Measurements from ENCODE around the gene DLD. TPM values are rescaled to one million over a fixed set of nuclear protein-coding genes. Genes with fewer than 3 reads are reported as not detected.
"Not testable (repeated sequence)": the region's sequence is repeated elsewhere in the genome, so short reads cannot be mapped to it uniquely, and the experiment has no call there.

DLD gene
- total and polyA plus RNA-seq, 12 donors: 21.6 to 616 (median 149) TPM

DNA sequence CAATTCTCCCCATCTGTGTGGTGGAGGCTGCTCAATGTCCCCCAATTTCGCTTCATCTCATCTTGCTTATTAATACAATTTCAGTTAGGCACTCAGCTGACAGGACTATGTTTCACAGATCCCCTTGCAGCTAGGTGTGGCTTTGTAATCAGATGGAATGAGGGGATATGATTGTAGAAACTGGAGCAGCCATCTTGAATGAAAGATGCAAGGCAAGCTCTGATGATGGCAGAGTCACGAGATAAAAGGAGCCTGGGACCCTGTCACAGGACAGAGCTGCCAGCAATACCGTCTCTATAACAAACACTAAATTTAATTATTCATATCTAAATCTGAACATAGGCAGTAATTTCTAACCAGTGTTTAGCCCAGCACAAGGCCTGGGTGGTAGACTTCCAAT, 991 bp upstream of the DLD start:
- Histone ChIP-seq H3K27ac (peak overlapping the region in 2 of 5 donors; percentile 94 to 99), H3K4me3 (no peak overlapping the region), H3K4me1 (replicated peaks in 1 of 2) (peaks cover 7 to 39% of the 10 kb centered on the region in 2 donors), H3K36me3 (replicated peaks in 1 of 2) (peaks cover 0 to 11% of the 10 kb centered on the region in 2 donors), H3K9me3 (replicated peaks in 1 of 3) (no peaks in the 10 kb centered on the region), H3K27me3 (no peaks in the 10 kb centered on the region)
- intact Hi-C loops (cut with DNase I): loop anchor here in 1 of 2 donors (10.0 kb wide), 1 partner anchor 115 kb away; the partner anchor contains the start of gene LAMB1
- no peak for DNase-seq
- TF ChIP-seq POLR2A (IDR thresholded peaks at IDR 0.05) (no peak), CTCF (IDR thresholded peaks at IDR 0.05) (no peak)
- 33 to 87% (median 70%) methylated on average over 3 of the region's 3 CpGs for WGBS, 4 donors

- Histone ChIP-seq H3K27me3 (no peaks in the 10 kb centered on the region), H3K4me3 (peak overlapping the region in 2 of 4 donors; percentile 66 to 87), H3K4me1 (replicated peaks in 1 of 2) (peaks cover 7 to 42% of the 10 kb centered on the region in 2 donors), H3K27ac (peak overlapping the region; percentile 36 to 100 (median 99)), H3K36me3 (replicated peaks in 1 of 2) (peaks cover 0 to 17% of the 10 kb centered on the region in 2 donors), H3K9me3 (replicated peaks in 1 of 3) (no peaks in the 10 kb centered on the region)
- TF ChIP-seq POLR2A (IDR thresholded peaks at IDR 0.05) (no peak), CTCF (IDR thresholded peaks at IDR 0.05) (no peak)
- WGBS, 4 donors: 4 to 10% (median 4%) methylated on average over 7 of the region's 7 CpGs
- intact Hi-C loops (cut with DNase I): loop anchor here in 1 of 2 donors (10.0 kb wide), 1 partner anchor 114 kb away; the partner anchor contains the start of gene LAMB1
- peak in 2 of 7 donors; percentile 15 to 16 for DNase-seq
Observed at GRCh38 chr7:107890493-107890961, 456 bp upstream of the DLD start.

DNA sequence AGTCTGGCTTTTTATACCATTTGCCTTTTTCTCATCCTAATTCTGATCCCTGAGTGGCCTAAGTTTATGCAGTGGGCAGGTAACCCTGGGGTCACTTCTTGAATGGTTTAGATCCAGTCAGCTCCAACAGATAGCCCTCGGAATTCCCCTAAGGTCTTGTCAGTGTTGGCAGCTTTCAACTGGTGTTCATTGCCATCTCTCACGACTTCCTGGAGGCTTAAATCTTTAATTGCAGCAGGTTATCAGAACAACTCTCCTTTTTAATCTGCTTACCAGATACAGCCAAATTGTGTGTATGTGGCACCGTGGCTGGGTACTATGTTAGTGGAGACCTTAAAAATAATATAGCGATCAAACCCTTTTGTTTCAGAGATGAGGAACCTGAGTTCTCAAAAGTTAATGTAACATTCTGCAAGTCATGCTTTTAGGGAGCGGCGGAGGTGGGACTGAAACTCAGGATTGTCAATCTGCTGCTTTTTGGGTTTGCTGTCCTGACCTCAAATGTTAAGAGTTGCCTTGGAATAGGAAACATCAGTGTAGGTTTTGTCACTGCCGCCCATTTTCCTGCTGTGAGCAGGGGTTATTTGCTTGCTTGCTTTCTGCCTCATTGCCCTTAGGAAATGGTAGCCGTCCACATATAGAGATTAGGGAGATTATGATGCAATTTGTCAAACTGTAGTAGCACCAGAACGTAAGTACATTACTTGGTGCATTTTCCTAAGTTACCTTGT, 818 bp downstream of the DLD start:
- TF ChIP-seq CTCF (IDR thresholded peaks at IDR 0.05) (no peak), POLR2A (IDR thresholded peaks at IDR 0.05) (no peak)
- peak overlapping the region; percentile 36 to 100 (median 99) for H3K27ac ChIP-seq
- 31 to 48% (median 41%) methylated on average over 9 of the region's 9 CpGs for WGBS, 4 donors
- peak overlapping the region in 3 of 4 donors; percentile 66 to 87 (median 72) for H3K4me3 ChIP-seq
- DNase-seq: no peak
- intact Hi-C loops (cut with DNase I): loop anchor here in 1 of 2 donors (10.0 kb wide), 1 partner anchor 113 kb away; the partner anchor contains the start of gene LAMB1
- H3K36me3 ChIP-seq (replicated peaks in 1 of 2): peaks cover 0 to 22% of the 10 kb centered on the region in 2 donors
- peaks cover 7 to 42% of the 10 kb centered on the region in 2 donors for H3K4me1 ChIP-seq (replicated peaks in 1 of 2)
- no peaks in the 10 kb centered on the region for H3K9me3 ChIP-seq (replicated peaks in 1 of 3)
- H3K27me3 ChIP-seq: no peaks in the 10 kb centered on the region

GRCh38 chr7:107892367-107892741, 1.4 kb downstream of the DLD start:
- Histone ChIP-seq H3K27ac (peak overlapping the region in 2 of 5 donors; percentile 94 to 99), H3K4me1 (replicated peaks in 1 of 2) (peaks cover 7 to 42% of the 10 kb centered on the region in 2 donors), H3K36me3 (replicated peaks in 1 of 2) (peaks cover 0 to 22% of the 10 kb centered on the region in 2 donors), H3K4me3 (peak overlapping the region in 1 of 4 donors; percentile 66)
- intact Hi-C loops (cut with DNase I): loop anchor here in 1 of 2 donors (10.0 kb wide), 1 partner anchor 112 kb away; the partner anchor contains the start of gene LAMB1
- not testable (repeated sequence) for H3K9me3 ChIP-seq (replicated peaks in 1 of 3); DNase-seq; H3K27me3 ChIP-seq
- WGBS, 4 donors: 86 to 96% (median 89%) methylated on average over 8 of the region's 8 CpGs
